OCI-LY1 (cell line): ENCODE measurements around the gene PCK1.

Experiments used
- H2AFZ ChIP-seq: fragments of 200-600 bp; sonication (generic), shearing (Covaris generic); 2 replicates; pipeline ENCODE4 v1.6.0; 2014; ENCODE audit warnings: antibody characterized with exemption, mild to moderate bottlenecking, low read length
- H3F3A ChIP-seq: fragments of 200-600 bp; sonication (generic), shearing (Covaris generic); 2 replicates; pipeline ENCODE4 v1.6.0; 2014; ENCODE audit warnings: mild to moderate bottlenecking, antibody characterized with exemption, low read length, moderate library complexity; ENCODE audit not compliant: insufficient read depth
- H3K27ac ChIP-seq: fragments of 200-600 bp; sonication (generic); 2 replicates; pipeline ENCODE4 v1.5.1; 2014; ENCODE audit warnings: low read length, mixed run types, mild to moderate bottlenecking, low read depth; ENCODE audit not compliant: poor library complexity, severe bottlenecking
- H3K27me3 ChIP-seq: fragments of 200-600 bp; sonication (generic); 2 replicates; pipeline ENCODE4 v1.6.0; 2014; ENCODE audit warnings: antibody characterized with exemption, mild to moderate bottlenecking, low read length, moderate library complexity; ENCODE audit not compliant: insufficient read depth
- H3K36me3 ChIP-seq: fragments of 200-600 bp; sonication (generic); 2 replicates; pipeline ENCODE4 v1.6.1; 2014; ENCODE audit warnings: mild to moderate bottlenecking, antibody characterized with exemption, low read length, moderate library complexity, mixed read lengths; ENCODE audit not compliant: insufficient read depth
- H3K4me1 ChIP-seq: fragments of 200-600 bp; sonication (generic); 2 replicates; pipeline ENCODE4 v1.5.1; 2014; ENCODE audit warnings: mild to moderate bottlenecking, low read length, moderate library complexity; ENCODE audit not compliant: insufficient read depth, severe bottlenecking
- H3K4me2 ChIP-seq: fragments of 200-600 bp; sonication (generic), shearing (Covaris generic); 2 replicates; pipeline ENCODE4 v1.6.1; 2014; ENCODE audit warnings: low read length
- H3K4me3 ChIP-seq: fragments of 200-600 bp; sonication (generic); 2 replicates; pipeline ENCODE4 v1.5.1; 2014; ENCODE audit warnings: low read length, low read depth, mild to moderate bottlenecking, mixed read lengths; ENCODE audit not compliant: poor library complexity, severe bottlenecking
- H3K79me2 ChIP-seq: fragments of 200-600 bp; shearing (Covaris generic); 2 replicates; pipeline ENCODE4 v1.6.1; 2016; ENCODE audit warnings: mixed run types, low read length, mixed read lengths; ENCODE audit not compliant: insufficient read depth
- H3K9ac ChIP-seq: fragments of 200-600 bp; sonication (generic), shearing (Covaris generic); 2 replicates; pipeline ENCODE4 v1.6.1; 2014; ENCODE audit warnings: mild to moderate bottlenecking, low read length, mixed read lengths
- H3K9me2 ChIP-seq: fragments of 200-600 bp; sonication (generic), shearing (Covaris generic); 2 replicates; pipeline ENCODE4 v1.6.1; 2014; ENCODE audit warnings: low read depth, mild to moderate bottlenecking, low read length, mixed read lengths
- H3K9me3 ChIP-seq: fragments of 200-600 bp; shearing (Covaris generic); 2 replicates; pipeline ENCODE4 v1.6.1; 2014; ENCODE audit warnings: low read length, mixed read lengths
- H4K20me1 ChIP-seq: fragments of 200-600 bp; sonication (generic), shearing (Covaris generic); 2 replicates; pipeline ENCODE4 v1.6.0; 2016; ENCODE audit warnings: mild to moderate bottlenecking, low read length; ENCODE audit not compliant: insufficient read depth
- EZH2 ChIP-seq: fragments of 200-600 bp; sonication (generic), shearing (Covaris generic); IDR thresholded peaks from 2 replicates; pipeline ENCODE4 v1.8.0; 2017; ENCODE audit warnings: borderline replicate concordance, mixed run types, mild to moderate bottlenecking, antibody characterized with exemption, low read length, moderate library complexity, mixed read lengths
- TF ChIP-seq, protein P1 (sequence below): fragments of 200-600 bp; sonication (generic), shearing (Covaris generic); IDR thresholded peaks from 2 replicates; pipeline ENCODE4 v1.5.1; 2017; ENCODE audit warnings: mild to moderate bottlenecking, antibody characterized with exemption, low read length, moderate library complexity, mixed read lengths

The PCK1 gene

DNA sequence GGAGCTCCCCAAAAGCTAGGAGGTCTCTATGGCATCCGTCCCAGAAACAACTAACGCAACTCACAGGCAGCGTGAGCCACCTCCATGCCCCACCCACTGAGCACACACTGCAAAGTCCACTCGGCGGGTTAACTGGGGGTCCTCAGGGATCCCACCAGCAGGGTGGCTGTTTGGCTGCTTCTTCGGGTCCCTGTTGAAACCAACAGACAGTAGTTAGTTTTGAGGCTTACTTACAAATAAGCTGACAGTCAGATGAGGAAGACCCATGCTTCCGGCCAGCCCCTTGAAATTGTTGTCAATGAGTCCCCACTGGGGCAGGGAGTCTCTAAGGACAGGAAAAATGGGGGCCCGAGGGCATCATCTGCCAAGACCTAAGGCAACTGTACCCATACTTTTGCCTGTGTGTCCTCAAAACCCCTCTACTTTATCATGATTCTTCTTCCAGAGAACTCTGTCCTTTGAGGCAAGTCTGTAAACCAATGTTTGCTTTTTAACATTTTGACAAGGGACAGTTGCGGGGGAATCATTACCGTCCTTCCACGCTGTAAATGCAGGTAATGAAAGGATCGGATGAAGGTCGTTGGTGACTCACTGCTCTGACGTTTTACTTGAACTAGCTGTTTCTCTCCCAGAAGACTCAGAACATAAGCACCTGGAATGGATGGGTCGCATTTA, 2.2 kb upstream of the PCK1 start:
- H3K79me2 ChIP-seq: no peaks in the 10 kb centered on the region
- no peak overlapping the region for H3K9ac ChIP-seq
- H3K27me3 ChIP-seq: peaks cover 14% of the 10 kb centered on the region
- H3K27ac ChIP-seq: no peak overlapping the region
- no peaks in the 10 kb centered on the region for H3F3A ChIP-seq
- no peak overlapping the region for H3K4me3 ChIP-seq
- H2AFZ ChIP-seq: no peak overlapping the region
- H4K20me1 ChIP-seq: no peaks in the 10 kb centered on the region
- TF ChIP-seq, protein P1, sequence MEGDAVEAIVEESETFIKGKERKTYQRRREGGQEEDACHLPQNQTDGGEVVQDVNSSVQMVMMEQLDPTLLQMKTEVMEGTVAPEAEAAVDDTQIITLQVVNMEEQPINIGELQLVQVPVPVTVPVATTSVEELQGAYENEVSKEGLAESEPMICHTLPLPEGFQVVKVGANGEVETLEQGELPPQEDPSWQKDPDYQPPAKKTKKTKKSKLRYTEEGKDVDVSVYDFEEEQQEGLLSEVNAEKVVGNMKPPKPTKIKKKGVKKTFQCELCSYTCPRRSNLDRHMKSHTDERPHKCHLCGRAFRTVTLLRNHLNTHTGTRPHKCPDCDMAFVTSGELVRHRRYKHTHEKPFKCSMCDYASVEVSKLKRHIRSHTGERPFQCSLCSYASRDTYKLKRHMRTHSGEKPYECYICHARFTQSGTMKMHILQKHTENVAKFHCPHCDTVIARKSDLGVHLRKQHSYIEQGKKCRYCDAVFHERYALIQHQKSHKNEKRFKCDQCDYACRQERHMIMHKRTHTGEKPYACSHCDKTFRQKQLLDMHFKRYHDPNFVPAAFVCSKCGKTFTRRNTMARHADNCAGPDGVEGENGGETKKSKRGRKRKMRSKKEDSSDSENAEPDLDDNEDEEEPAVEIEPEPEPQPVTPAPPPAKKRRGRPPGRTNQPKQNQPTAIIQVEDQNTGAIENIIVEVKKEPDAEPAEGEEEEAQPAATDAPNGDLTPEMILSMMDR: no peak
- no peak for TF ChIP-seq EZH2
- H3K4me2 ChIP-seq: no peak overlapping the region
- H3K9me2 ChIP-seq: no peaks in the 10 kb centered on the region
- no peaks in the 10 kb centered on the region for H3K9me3 ChIP-seq
- no peaks in the 10 kb centered on the region for H3K4me1 ChIP-seq
- no peaks in the 10 kb centered on the region for H3K36me3 ChIP-seq

DNA sequence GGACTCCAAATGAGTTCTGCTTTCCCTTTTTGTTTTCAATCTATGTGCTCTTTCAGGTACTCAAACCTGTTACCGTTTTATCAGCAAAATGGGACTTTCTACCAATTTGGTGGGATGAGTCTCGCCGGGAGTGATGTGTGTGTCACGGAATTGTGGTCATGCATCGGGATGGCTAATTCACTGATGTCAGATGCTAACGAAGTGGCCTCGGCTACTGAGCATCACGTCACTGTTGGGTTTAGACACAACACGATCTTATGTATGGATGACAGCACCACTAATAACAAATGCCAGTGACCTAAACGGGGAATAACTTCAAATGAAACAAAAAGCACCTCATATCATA, 1.6 kb upstream of the PCK1 start:
- Histone ChIP-seq H3K79me2 (no peaks in the 10 kb centered on the region), H3K36me3 (no peaks in the 10 kb centered on the region), H3K9ac (no peak overlapping the region), H4K20me1 (no peaks in the 10 kb centered on the region), H3K4me3 (no peak overlapping the region), H3K9me3 (no peaks in the 10 kb centered on the region), H3K27me3 (peaks cover 14% of the 10 kb centered on the region), H3K4me1 (no peaks in the 10 kb centered on the region), H2AFZ (no peak overlapping the region), H3K27ac (no peak overlapping the region), H3K9me2 (no peaks in the 10 kb centered on the region), H3F3A (no peaks in the 10 kb centered on the region), H3K4me2 (no peak overlapping the region)
- TF ChIP-seq, protein P1: no peak
- no peak for TF ChIP-seq EZH2

DNA sequence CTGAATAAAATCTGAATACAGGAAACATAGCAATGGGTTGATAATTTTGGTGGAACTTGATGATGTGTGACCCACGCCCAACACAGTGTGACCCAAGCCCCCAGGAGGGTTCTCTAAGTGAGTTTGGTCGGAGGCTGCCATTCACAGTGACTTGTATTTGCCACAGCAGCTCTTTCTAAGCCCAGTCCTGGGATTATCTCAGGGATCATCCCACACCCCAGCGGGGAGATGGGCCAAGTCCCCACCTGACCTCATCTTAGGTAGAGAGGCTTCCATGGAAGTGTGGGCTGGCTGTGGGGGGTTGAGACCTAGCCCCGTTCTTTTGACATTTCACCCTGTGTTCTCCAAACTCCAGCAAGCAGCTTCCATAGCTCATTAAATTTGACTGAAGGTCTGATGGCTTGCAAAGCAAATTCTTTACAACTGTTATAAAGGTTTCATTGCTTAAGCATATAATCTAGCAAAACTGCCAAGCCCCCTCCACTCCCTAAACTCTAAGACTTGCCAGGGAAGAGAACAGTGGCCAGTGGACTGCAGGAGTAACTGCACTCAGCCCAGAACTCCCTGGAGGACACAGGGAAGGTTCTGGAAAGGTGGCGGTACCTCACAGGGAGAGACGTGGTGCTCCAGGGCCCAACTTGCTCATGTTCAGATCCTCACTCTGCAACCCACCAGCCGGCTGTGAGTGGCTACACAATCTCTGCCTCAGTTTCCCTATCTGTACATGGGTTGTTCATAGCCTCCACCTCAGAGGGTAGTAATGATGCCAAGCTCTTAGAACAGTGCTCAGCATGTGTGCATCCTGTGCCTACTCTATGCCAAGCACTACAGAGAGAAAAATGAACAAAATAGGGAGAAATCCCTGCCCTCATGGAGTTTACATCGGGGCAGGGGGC, 1.0 kb upstream of the PCK1 start:
- no peaks in the 10 kb centered on the region for H3K9me2 ChIP-seq
- no peaks in the 10 kb centered on the region for H4K20me1 ChIP-seq
- H3K9ac ChIP-seq: no peak overlapping the region
- H3K4me2 ChIP-seq: no peak overlapping the region
- H3K27me3 ChIP-seq: peaks cover 14% of the 10 kb centered on the region
- no peaks in the 10 kb centered on the region for H3K79me2 ChIP-seq
- H3K4me1 ChIP-seq: no peaks in the 10 kb centered on the region
- H3K9me3 ChIP-seq: no peaks in the 10 kb centered on the region
- no peaks in the 10 kb centered on the region for H3F3A ChIP-seq
- no peak overlapping the region for H2AFZ ChIP-seq
- H3K4me3 ChIP-seq: no peak overlapping the region
- no peaks in the 10 kb centered on the region for H3K36me3 ChIP-seq
- no peak for TF ChIP-seq EZH2
- TF ChIP-seq, protein P1: no peak
- no peak overlapping the region for H3K27ac ChIP-seq
